ENCODE measurements around the gene THAP6.
"Not testable (repeated sequence)": the region's sequence is repeated elsewhere in the genome, so short reads cannot be mapped to it uniquely, and the experiment has no call there.

THAP6 gene

DNA sequence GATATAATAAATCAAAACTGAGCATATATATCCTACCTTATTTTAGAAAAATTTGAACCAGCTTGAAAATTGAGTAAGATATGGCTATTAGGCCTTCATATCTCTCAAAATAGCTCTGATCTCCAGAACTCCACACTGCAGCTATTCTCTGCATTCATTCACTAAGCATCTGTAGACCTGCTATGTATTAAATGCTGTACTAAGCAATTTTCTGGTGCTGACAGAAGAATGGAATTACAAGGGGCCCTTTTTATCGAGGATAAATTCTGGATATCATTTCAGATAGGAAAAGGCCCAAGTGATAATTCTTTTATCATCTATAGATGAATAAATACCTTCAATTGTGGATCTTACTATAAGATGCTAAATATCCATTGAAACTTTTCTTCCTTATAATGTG lies 1.9 kb downstream of the THAP6 start:
- no peak for DNase-seq (ENCODE audit: low read depth, low spot score)
- no peak overlapping the region for H3K4me3 ChIP-seq (ENCODE audit: low read length)

DNA sequence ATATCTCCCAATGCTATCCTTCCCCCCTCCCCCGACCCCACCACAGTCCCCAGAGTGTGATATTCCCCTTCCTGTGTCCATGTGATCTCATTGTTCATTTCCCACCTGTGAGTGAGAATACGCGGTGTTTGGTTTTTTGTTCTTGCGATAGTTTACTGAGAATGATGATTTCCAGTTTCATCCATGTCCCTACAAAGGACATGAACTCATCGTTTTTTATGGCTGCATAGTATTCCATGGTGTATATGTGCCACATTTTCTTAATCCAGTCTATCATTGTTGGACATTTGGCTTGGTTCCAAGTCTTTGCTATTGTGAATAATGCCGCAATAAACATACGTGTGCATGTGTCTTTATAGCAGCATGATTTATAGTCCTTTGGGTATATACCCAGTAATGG lies 5.2 kb downstream of the THAP6 start:
- not testable (repeated sequence) for DNase-seq (ENCODE audit: low read depth, low spot score)

DNA sequence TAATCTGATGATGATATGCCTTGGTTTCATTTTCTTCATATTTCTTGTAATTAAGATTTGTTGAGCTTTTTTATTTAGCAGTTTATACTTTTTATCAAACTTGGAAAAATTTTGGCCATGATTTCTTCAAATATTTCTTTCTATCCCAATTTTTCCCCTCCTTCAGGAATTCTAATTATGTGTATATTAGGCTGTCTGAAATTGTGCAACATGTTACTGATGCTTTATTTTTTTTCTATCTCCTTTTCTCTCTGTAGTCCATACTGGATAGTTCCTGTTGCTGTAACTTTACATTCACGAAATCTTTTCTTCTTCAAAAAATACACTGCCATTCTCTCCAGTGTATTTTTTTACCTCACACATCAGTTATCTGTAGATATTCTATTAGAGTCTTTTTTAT lies 10.8 kb downstream of the THAP6 start:
- no peak for DNase-seq (ENCODE audit: low read depth, low spot score)
- no peak overlapping the region for H3K4me3 ChIP-seq (ENCODE audit: low read length)

More for the DNA sequence above, 5.2 kb downstream of the THAP6 start:
- H3K4me3 ChIP-seq (ENCODE audit: low read length): not testable (repeated sequence)

- H3K4me3 ChIP-seq (ENCODE audit: low read length): no peak overlapping the region
- DNase-seq (ENCODE audit: low read depth, low spot score): no peak
Measured at GRCh38 chr4:75525910-75526309, 11.6 kb downstream of the THAP6 start.

DNA sequence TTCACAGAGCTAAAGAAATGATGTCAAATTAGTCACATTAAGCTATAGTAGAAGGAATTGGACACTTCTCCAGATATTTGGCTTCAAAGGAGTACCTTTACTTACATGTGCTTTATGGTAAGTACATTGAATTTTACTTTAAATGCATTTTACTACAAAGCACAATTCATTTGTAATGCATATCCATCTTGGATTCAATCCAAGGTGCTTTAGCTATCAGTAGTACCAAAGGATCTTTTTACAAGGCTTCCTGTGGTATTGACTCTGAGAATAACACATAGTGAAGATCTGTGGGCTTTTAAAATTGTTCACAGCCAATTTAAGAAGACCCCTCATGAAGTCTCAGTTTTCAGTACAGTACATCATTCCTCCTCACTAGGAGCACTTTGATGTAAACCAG lies 13.2 kb downstream of the THAP6 start:
- DNase-seq (ENCODE audit: low read depth, low spot score): no peak
- H3K4me3 ChIP-seq (ENCODE audit: low read length): no peak overlapping the region

GRCh38 chr4:75530556-75531322 lies 16.5 kb downstream of the THAP6 start:
- H3K4me3 ChIP-seq (ENCODE audit: low read length): no peak overlapping the region
- no peak for DNase-seq (ENCODE audit: low read depth, low spot score)

DNA sequence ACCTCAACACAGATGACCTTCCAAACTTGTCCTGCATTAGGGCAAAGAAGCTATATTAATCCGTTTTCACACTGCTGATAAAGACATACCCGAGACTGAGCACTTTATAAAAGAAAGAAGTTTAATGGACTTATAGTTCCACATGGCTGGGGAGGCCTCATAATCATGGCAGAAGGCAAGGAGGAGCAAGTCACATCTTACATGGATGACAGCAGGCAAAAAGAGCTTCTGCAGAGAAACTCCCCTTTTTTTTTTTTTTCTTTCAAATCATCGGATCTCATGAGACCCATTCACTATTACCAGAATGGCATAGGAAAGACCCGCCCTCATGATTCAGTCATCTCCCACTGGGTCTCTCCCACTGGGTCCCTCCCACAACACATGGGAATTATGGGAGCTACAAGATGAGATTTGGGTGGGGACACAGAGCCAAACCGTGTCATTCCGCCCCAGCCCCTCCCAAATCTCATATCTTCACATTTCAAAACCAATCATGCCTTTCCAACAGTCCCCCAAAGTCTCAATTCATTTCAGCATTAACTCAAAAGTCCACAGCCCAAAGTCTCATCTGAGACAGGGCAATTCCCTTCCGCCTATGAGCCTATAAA lies 17.4 kb downstream of the THAP6 start:
- DNase-seq (ENCODE audit: low read depth, low spot score); H3K4me3 ChIP-seq (ENCODE audit: low read length): not testable (repeated sequence)

DNA sequence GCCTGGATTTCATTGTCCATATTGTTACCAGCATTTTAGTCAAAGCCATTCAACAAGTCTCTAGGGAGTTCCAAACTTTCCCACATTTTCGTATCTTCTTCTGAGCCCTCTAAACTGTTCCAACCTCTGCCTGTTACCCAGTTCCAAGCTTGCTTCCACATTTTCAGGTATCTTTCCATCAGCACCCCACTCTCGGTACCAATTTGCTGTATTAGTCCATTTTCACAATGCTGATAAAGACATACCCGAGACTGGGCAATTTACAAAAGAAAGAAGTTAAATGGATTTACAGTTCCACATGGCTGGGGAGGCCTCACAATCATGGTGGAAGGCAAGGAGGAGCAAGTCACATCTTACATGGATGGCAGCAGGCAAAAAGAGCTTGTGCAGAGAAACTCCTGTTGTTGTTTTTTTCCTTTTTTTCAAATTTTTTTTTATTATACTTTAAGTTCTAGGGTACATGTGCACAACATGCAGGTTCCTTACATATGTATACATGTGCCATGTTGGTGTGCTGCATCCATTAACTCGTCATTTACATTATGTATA lies 19.1 kb downstream of the THAP6 start:
- not testable (repeated sequence) for H3K4me3 ChIP-seq (ENCODE audit: low read length); DNase-seq (ENCODE audit: low read depth, low spot score)

DNA sequence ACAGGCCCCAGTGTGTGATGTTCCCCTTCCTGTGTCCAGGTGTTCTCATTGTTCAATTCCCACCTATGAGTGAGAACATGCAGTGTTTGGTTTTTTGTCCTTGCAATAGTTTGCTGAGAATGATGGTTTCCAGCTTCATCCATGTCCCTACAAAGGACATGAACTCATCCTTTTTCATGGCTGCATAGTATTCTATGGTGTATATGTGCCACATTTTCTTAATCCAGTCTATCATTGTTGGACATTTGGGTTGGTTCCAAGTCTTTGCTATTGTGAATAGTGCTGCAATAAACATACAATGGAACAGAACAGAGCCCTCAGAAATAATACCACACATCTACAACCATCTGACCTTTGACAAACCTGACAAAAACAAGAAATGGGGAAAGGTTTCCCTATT lies 19.7 kb downstream of the THAP6 start:
- DNase-seq (ENCODE audit: low read depth, low spot score); H3K4me3 ChIP-seq (ENCODE audit: low read length): not testable (repeated sequence)

- not testable (repeated sequence) for DNase-seq (ENCODE audit: low read depth, low spot score); H3K4me3 ChIP-seq (ENCODE audit: low read length)
Measured at GRCh38 chr4:75537308-75537707, 23.0 kb downstream of the THAP6 start.

DNA sequence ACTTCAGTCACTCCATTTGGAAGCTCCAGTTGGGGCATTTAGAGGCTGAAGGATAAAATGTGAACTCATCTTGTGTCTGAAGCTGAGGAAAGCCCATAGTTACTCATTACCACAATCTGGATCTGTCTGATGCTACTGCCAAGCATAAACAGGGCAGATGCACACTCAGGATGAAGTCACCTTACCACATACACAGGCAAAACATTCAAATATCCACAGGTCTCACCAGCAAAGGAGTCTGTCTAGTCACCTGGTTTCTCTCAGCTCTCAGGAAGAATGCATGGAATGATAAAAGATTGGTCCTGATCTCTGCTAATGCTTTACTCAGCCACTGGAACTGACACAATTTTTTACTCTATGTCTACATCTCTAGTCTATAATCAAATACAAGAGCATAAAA lies 28.6 kb downstream of the THAP6 start:
- H3K4me3 ChIP-seq (ENCODE audit: low read length): no peak overlapping the region
- DNase-seq (ENCODE audit: low read depth, low spot score): no peak

DNA sequence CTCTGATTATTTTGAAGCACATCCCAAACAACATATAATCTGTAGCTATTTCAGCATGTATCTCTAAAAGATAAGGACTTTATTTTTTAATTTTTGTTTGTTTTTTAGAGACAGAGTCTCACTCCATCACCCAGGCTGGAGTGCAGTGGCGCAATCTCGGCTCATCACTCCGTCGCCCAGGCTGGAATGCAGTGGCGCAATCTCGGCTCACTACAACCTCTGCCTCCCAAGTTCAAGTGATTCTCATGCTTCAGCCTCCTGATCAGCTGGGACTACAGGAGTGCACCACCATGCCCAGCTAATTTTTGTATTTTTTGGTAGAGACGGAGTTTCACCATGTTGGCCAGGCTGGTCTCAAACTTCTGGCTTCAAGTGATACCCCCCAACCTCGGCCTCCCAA lies 29.9 kb downstream of the THAP6 start:
- DNase-seq (ENCODE audit: low read depth, low spot score); H3K4me3 ChIP-seq (ENCODE audit: low read length): not testable (repeated sequence)

DNA sequence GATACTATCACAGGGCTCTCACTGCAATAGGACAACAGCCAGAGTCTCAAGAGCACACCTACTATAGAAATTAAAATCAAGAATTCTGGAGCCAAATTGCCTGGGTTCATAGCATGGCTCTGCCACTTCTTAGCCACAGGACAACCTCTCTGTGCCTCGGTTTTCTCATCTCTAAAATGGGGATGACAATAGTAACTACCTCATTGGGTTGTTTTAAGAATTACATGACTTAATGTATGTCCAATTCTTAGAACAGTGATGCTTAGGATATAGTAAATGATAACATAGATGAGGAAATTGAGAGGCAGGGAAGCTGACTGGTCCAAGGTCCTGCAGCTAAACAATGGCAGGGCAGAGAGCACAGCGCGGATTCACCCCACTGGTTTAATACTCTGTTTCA lies 30.6 kb downstream of the THAP6 start:
- DNase-seq (ENCODE audit: low read depth, low spot score): no peak
- H3K4me3 ChIP-seq (ENCODE audit: low read length): no peak overlapping the region

DNA sequence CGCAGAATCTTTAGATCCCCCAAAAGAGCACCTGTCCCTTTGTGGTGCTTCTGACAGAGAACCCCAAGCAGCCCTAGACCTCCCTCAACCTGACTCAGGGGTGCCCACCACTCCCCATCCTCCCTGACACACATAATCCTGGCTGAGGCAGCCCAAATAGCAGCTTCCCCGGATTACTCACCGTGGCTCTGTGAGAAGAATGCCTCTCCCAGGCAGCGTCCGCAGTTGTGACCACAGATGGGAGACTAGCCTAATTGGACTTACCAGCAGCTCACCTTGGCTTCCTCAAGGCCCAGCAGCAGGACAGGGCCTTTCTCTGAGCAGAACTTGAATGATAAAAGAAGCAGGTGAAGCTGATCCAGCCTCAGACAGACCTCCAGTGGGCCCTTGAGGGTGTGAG lies 31.3 kb downstream of the THAP6 start:
- no peak for DNase-seq (ENCODE audit: low read depth, low spot score)
- H3K4me3 ChIP-seq (ENCODE audit: low read length): no peak overlapping the region

- no peak for DNase-seq (ENCODE audit: low read depth, low spot score)
- H3K4me3 ChIP-seq (ENCODE audit: low read length): no peak overlapping the region
Measured at GRCh38 chr4:75547647-75548387, 33.5 kb downstream of the THAP6 start.

GRCh38 chr4:75549019-75549418 lies 34.7 kb downstream of the THAP6 start:
- H3K4me3 ChIP-seq (ENCODE audit: low read length): no peak overlapping the region
- no peak for DNase-seq (ENCODE audit: low read depth, low spot score)

GRCh38 chr4:75552452-75552851 lies 38.2 kb downstream of the THAP6 start:
- DNase-seq (ENCODE audit: low read depth, low spot score): no peak
- no peak overlapping the region for H3K4me3 ChIP-seq (ENCODE audit: low read length)

DNA sequence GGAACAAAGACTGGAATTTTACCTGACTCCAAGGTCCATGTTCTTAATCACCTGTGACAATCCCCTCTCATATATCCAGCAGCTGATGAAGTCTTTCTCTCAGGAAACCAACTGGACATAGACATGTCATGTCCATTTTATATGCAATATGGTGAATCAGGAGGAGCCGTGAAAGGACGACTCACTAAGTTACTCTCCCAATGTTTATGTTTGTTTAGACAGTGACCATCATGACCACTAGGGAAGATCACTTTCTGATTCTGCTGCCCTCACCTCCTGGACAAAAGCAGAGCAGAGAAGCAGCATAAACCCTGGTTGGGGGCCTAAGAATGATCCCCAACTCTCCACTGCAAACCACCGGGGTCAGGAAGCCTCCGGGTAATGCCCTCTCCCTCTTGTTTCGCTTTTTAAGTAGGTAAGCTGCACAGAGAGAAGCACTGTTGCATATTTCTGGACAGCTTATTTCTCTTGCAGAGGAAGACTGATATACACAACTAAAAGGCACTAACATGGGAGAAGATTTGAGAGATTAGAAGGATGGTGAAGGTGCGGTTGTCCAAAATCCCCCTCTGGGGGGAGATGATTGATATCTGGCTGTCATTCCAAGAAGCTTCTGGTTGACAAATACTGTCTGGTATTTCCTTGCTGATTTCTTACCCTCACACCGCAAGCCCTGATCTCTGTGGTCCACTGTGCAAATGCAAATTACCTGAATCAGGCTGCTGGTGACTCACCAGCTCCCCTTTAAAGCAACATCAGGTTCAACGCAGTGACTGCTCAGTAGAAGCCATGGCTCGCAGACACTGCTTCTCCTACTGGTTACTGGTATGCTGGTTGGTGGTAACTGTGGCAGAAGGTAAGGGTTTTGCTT lies 41.3 kb downstream of the THAP6 start, which contains the start of gene ODAPH:
Gene ODAPH (plus strand): TSS at position 773 of the 871 bp plus-strand sequence. CDS start 17 bp downstream, at position 790.
- no peak for DNase-seq (ENCODE audit: low read depth, low spot score)
- H3K4me3 ChIP-seq (ENCODE audit: low read length): no peak within 1 kb of the TSS

DNA sequence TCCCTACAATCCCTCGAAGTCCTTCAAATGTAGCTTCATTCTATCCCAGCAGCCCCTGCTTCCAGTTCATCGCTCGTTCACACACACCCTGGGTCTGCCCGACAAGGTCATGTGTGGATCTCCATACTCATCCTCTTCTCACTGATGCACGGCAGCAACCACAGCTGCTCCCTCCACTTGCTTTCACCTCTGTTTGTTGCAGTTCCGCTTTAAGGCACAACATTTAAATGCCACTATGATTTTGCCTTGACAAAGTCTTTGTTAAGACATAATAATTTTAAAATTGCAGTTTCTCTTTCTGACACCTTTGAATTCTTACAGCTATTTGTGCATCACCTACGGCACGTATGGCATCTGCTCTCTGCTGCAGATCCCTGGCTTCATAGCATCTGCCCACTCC lies 43.4 kb downstream of the THAP6 start:
- no peak for DNase-seq (ENCODE audit: low read depth, low spot score)
- H3K4me3 ChIP-seq (ENCODE audit: low read length): no peak overlapping the region

All from Jurkat, Clone E6-1 (cell line).